Measurements from ENCODE around the gene NDFIP1. TPM values are rescaled to one million over a fixed set of nuclear protein-coding genes. Genes with fewer than 3 reads are reported as not detected.
"Not testable (repeated sequence)": the region's sequence is repeated elsewhere in the genome, so short reads cannot be mapped to it uniquely, and the experiment has no call there.

The NDFIP1 gene
- polyA plus RNA-seq, 12 donors: 58.5 to 92.8 (median 69.9) TPM; not detected in 1

GRCh38 chr5:142183561-142183960 lies 75.0 kb downstream of the NDFIP1 start:
- no peak for DNase-seq

GRCh38 chr5:142184988-142185387 lies 76.4 kb downstream of the NDFIP1 start:
- DNase-seq: peak; percentile 22

GRCh38 chr5:142186514-142186856 lies 77.9 kb downstream of the NDFIP1 start:
- no peak for DNase-seq

- DNase-seq: no peak
Measured at GRCh38 chr5:142186857-142187594, 78.4 kb downstream of the NDFIP1 start.

- not testable (repeated sequence) for DNase-seq
Measured at GRCh38 chr5:142188691-142189090, 80.1 kb downstream of the NDFIP1 start.

GRCh38 chr5:142189813-142190212 lies 81.2 kb downstream of the NDFIP1 start:
- no peak for DNase-seq

GRCh38 chr5:142191776-142192175 lies 83.2 kb downstream of the NDFIP1 start:
- no peak for DNase-seq

GRCh38 chr5:142192286-142193113 lies 83.9 kb downstream of the NDFIP1 start:
- no peak for DNase-seq

- no peak for DNase-seq
Measured at GRCh38 chr5:142193114-142193428, 84.5 kb downstream of the NDFIP1 start.

GRCh38 chr5:142197098-142197497 lies 88.5 kb downstream of the NDFIP1 start:
- no peak for DNase-seq

- no peak for DNase-seq
Measured at GRCh38 chr5:142197781-142198180, 89.2 kb downstream of the NDFIP1 start.

- no peak for DNase-seq
Measured at GRCh38 chr5:142199388-142199787, 90.8 kb downstream of the NDFIP1 start.

GRCh38 chr5:142200387-142200786 lies 91.8 kb downstream of the NDFIP1 start:
- DNase-seq: no peak

GRCh38 chr5:142201471-142201887 lies 92.9 kb downstream of the NDFIP1 start:
- no peak for DNase-seq

- no peak for DNase-seq
Measured at GRCh38 chr5:142202282-142202681, 93.7 kb downstream of the NDFIP1 start.

Other genes with a start within 250 kb of the NDFIP1 start
- 10 to 100 TPM in 11 of 12 donors, not detected in 1; 12.4 to 23.6 (median 15.2) TPM for gene PCDH1, start 230.4 kb upstream of the NDFIP1 start, polyA plus RNA-seq (ENCODE audit: insufficient read length in 12 of 12)
- 100 to 1,000 TPM in 1 of 12 donors, 10 to 100 TPM in 10, not detected in 1; 64.1 to 110 (median 79.5) TPM for gene DELE1, start 184.9 kb upstream of the NDFIP1 start, polyA plus RNA-seq (ENCODE audit: insufficient read length in 12 of 12)
- 10 to 100 TPM in 11 of 12 donors, not detected in 1; 14.5 to 25.7 (median 16.9) TPM for gene PCDH12, start 150.6 kb upstream of the NDFIP1 start, polyA plus RNA-seq (ENCODE audit: insufficient read length in 12 of 12)
- gene RNF14, start 139.7 kb upstream of the NDFIP1 start, polyA plus RNA-seq (ENCODE audit: insufficient read length in 12 of 12): 10 to 100 TPM in 11 of 12 donors, not detected in 1; 35.1 to 51.2 (median 46.2) TPM
- 10 to 100 TPM in 11 of 12 donors, not detected in 1; 17.1 to 35.0 (median 24.3) TPM for gene GNPDA1, start 95.8 kb upstream of the NDFIP1 start, polyA plus RNA-seq (ENCODE audit: insufficient read length in 12 of 12)
- gene SPRY4, start 216.2 kb downstream of the NDFIP1 start, polyA plus RNA-seq (ENCODE audit: insufficient read length in 12 of 12): 10 to 100 TPM in 11 of 12 donors, not detected in 1; 39.4 to 65.3 (median 52.9) TPM